ENCODE results near the gene DCDC2. TPM values are rescaled to one million over a fixed set of nuclear protein-coding genes. Genes with fewer than 3 reads are reported as not detected.

The DCDC2 gene
- total RNA-seq, 4 donors from 2014 or later: 0.51 TPM; not detected in 3

DNA sequence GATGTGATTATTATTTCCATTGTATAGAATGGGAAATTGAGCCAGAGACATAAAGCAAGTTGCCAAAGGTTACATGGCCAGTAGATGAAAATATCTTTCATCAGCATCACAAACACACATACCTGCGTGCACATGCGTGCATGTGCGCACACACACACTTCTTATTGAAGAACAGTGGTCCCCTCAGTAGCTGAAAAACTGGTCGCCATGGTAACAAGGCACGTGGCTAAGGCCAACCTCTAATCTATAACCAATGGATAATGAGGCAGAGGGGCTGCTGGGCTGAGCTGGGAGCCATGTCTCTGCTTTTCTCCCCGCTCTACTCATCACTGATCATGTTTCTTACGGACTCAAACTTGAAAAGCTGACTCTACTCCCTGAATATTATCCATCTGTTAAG, 171.5 kb downstream of the DCDC2 start:
- TF ChIP-seq, protein P1, sequence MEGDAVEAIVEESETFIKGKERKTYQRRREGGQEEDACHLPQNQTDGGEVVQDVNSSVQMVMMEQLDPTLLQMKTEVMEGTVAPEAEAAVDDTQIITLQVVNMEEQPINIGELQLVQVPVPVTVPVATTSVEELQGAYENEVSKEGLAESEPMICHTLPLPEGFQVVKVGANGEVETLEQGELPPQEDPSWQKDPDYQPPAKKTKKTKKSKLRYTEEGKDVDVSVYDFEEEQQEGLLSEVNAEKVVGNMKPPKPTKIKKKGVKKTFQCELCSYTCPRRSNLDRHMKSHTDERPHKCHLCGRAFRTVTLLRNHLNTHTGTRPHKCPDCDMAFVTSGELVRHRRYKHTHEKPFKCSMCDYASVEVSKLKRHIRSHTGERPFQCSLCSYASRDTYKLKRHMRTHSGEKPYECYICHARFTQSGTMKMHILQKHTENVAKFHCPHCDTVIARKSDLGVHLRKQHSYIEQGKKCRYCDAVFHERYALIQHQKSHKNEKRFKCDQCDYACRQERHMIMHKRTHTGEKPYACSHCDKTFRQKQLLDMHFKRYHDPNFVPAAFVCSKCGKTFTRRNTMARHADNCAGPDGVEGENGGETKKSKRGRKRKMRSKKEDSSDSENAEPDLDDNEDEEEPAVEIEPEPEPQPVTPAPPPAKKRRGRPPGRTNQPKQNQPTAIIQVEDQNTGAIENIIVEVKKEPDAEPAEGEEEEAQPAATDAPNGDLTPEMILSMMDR (IDR thresholded peaks at IDR 0.05; ENCODE audit: low read depth): no peak

DNA sequence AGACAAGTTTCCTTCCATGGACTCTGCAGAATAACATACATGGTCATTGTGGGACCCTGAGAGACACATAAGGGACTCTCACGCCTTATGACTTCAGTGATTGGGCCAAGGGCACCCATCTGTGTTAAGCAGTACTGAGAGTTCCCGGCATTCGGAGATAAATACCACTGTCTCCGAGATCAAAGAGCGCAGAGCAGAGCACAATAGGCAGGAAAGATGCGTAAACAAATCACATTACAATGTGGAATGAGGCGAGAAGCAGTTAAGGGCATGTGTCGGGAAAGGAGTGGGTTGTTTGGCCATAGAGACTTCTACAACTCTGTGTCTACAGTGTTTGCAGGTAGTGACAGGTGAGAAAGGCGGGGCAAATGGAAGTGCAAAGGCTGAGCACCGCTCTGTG, 174.3 kb downstream of the DCDC2 start:
- TF ChIP-seq, protein P1 (IDR thresholded peaks at IDR 0.05; ENCODE audit: low read depth): no peak

DNA sequence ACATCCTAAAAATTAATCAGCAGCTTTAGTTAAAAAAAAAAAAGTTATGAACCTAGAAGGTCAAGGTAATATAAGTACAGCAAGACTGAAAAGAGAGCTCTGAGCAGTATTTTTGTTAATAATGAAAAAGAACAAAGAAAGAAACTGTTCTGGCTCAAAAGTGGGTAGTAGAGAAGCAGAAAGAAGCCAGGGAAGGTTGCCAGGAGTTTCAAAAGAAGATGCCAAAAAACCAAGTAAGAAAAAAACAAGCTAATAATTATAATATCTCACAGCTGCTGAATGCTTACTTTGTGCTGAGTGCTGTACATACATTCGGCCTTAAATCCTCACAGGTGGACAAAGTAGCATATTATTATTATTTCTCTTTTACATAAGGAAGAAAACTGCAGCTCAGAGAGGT, 200.0 kb downstream of the DCDC2 start:
- TF ChIP-seq, protein P1 (IDR thresholded peaks at IDR 0.05; ENCODE audit: low read depth): no peak

DNA sequence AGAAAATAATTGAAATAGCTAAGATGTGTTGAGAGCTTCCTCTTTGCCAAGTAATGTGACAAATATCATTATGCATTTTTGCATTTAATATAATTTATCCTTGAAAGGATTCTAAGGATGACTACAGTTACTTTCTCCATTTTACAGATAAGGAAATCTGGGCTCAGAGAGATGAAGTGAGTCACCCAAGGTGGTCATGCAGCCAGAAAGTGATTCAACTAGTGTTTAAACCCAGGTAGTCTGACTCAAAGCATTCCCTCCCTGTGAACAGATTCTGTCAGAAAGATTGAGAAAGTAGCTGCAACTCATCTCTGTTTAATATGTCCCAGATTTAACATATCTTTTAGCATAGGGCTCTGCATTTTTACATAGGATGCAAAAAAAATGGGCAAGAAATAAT, 203.7 kb downstream of the DCDC2 start:
- TF ChIP-seq, protein P1 (IDR thresholded peaks at IDR 0.05; ENCODE audit: low read depth): no peak

DNA sequence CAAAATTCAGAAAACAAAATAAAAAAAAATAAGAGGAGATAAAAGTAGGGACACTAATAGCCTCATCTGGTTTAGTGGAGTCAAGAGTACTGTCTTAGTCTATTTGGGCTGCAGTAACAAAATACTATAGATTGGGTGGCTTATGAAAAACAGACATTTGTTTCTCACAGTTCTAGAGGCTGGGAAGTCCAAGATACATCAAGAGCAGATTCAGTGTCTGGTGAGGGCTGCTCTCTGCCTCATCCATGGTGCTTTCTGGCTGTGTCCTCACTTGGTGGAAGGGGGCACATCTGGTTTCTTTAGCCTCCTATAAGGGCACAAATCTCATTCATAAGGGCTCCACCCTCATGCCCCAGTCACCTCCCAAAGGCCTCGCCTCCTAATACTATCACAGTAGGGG, 205.8 kb downstream of the DCDC2 start:
- TF ChIP-seq, protein P1 (IDR thresholded peaks at IDR 0.05; ENCODE audit: low read depth): no peak

DNA sequence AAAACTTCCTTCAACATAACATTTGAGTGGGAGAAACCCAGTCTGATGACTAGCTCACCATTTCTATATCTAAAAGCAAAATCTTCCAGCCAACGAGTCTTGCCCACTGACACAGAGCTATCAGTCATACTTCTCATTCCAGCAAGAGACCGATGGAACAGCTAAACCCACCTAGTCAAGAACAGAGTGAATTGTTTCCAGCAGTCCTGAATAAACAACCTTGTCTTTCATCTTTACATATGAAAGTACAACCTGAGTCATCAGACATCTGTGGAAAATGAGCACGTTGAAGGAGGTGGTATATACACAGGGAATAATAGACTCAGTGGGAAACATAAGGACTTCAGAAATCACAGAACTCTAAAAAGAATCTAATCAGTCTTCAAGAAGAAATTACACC, 208.0 kb downstream of the DCDC2 start:
- TF ChIP-seq, protein P1 (IDR thresholded peaks at IDR 0.05; ENCODE audit: low read depth): no peak

DNA sequence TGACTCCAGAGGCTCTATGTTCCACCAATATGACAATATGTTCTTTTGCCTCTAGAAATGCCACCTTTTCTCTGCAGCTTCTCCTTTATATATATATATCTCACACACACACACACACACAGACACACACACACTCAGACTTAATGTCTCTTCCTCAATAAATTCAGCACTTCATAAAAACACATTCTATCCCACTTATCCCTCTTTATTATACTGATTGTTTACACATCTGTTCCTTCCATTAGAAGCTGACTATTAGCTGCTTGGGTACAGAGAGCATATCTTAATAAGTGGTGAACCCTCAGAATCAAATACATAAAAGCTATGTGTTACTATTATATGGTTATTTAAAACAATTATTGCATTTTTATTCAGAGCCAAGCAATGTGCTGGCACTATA, 208.6 kb downstream of the DCDC2 start:
- TF ChIP-seq, protein P1 (IDR thresholded peaks at IDR 0.05; ENCODE audit: low read depth): no peak

Measured in subcutaneous adipose tissue (tissue), 4 donors.